ENCODE data around the gene GALNTL6. TPM values are rescaled to one million over a fixed set of nuclear protein-coding genes. Genes with fewer than 3 reads are reported as not detected.

Gene GALNTL6
- total RNA-seq, 1 donor from 2014 or later: not detected

GRCh38 chr4:171962110-171962509 is 148.9 kb downstream of the GALNTL6 start:
- no peaks in the 10 kb centered on the region for H3K4me1 ChIP-seq
- DNase-seq: no peak
- TF ChIP-seq, protein P1, sequence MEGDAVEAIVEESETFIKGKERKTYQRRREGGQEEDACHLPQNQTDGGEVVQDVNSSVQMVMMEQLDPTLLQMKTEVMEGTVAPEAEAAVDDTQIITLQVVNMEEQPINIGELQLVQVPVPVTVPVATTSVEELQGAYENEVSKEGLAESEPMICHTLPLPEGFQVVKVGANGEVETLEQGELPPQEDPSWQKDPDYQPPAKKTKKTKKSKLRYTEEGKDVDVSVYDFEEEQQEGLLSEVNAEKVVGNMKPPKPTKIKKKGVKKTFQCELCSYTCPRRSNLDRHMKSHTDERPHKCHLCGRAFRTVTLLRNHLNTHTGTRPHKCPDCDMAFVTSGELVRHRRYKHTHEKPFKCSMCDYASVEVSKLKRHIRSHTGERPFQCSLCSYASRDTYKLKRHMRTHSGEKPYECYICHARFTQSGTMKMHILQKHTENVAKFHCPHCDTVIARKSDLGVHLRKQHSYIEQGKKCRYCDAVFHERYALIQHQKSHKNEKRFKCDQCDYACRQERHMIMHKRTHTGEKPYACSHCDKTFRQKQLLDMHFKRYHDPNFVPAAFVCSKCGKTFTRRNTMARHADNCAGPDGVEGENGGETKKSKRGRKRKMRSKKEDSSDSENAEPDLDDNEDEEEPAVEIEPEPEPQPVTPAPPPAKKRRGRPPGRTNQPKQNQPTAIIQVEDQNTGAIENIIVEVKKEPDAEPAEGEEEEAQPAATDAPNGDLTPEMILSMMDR (IDR thresholded peaks at IDR 0.05; ENCODE audit: borderline replicate concordance): no peak
- H3K4me3 ChIP-seq: no peak overlapping the region
- H3K27ac ChIP-seq (replicated peaks): no peak overlapping the region
- intact Hi-C loops (cut with micrococcal nuclease): no loop called here
- H3K36me3 ChIP-seq: no peaks in the 10 kb centered on the region
- peaks cover 6% of the 10 kb centered on the region for H3K9me3 ChIP-seq (replicated peaks)
- no peaks in the 10 kb centered on the region for H3K27me3 ChIP-seq (ENCODE audit: low read depth)

DNA sequence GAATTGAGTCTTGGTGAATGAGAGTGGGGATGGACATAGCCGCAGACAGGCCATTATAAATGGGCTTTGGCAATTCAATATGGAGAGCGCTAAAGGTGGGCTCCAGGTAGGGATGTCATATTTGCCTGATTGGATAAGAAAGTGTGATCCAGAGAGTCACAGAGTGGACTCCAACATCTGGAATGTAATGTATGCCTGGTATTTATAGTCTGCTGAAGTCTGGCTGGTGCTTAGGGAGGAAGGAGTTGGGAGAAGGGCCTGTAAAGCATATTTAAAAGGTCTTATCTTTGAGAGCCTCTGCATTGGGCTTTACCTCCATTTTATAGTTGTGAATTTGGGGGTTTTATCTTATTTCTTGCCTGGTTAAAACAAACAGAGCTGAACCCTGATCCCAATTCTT is 153.2 kb downstream of the GALNTL6 start:
- H3K4me3 ChIP-seq: no peak overlapping the region
- H3K36me3 ChIP-seq: no peaks in the 10 kb centered on the region
- intact Hi-C loops (cut with micrococcal nuclease): no loop called here
- DNase-seq: no peak
- no peak overlapping the region for H3K27ac ChIP-seq (replicated peaks)
- TF ChIP-seq, protein P1 (IDR thresholded peaks at IDR 0.05; ENCODE audit: borderline replicate concordance): no peak
- peaks cover 2% of the 10 kb centered on the region for H3K9me3 ChIP-seq (replicated peaks)
- H3K27me3 ChIP-seq (ENCODE audit: low read depth): no peaks in the 10 kb centered on the region
- H3K4me1 ChIP-seq: no peaks in the 10 kb centered on the region

- intact Hi-C loops (cut with micrococcal nuclease): no loop called here
- H3K36me3 ChIP-seq: no peaks in the 10 kb centered on the region
- H3K4me1 ChIP-seq: no peaks in the 10 kb centered on the region
- no peaks in the 10 kb centered on the region for H3K27me3 ChIP-seq (ENCODE audit: low read depth)
- TF ChIP-seq, protein P1 (IDR thresholded peaks at IDR 0.05; ENCODE audit: borderline replicate concordance): no peak
- no peak for DNase-seq
- no peak overlapping the region for H3K27ac ChIP-seq (replicated peaks)
- H3K9me3 ChIP-seq (replicated peaks): no peaks in the 10 kb centered on the region
- no peak overlapping the region for H3K4me3 ChIP-seq
These were observed 165.0 kb downstream of the GALNTL6 start for GRCh38 chr4:171978216-171978615.

DNA sequence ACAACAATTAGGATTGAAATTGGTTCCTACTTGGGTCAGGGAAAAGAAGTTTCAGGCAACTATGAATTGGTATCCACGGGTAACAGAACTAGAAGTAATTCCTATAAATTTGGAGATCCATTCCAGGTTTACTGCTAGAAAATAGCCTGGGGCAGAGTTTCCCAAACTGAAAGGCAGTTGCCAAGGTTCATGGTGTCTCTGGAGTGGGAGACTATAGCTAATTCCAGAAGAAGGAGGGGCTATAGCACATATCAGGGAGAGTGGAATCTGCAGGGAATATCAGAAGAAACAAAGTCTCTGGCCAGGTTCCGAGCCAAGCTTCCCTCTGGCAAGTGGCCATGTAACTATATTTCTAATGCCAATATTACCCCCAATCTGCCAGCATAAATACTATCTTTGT is 166.3 kb downstream of the GALNTL6 start:
- Histone ChIP-seq H3K9me3 (replicated peaks) (no peaks in the 10 kb centered on the region), H3K36me3 (no peaks in the 10 kb centered on the region), H3K4me1 (no peaks in the 10 kb centered on the region), H3K4me3 (no peak overlapping the region), H3K27me3 (ENCODE audit: low read depth) (no peaks in the 10 kb centered on the region), H3K27ac (replicated peaks) (no peak overlapping the region)
- TF ChIP-seq, protein P1 (IDR thresholded peaks at IDR 0.05; ENCODE audit: borderline replicate concordance): no peak
- DNase-seq: no peak
- intact Hi-C loops (cut with micrococcal nuclease): no loop called here

DNA sequence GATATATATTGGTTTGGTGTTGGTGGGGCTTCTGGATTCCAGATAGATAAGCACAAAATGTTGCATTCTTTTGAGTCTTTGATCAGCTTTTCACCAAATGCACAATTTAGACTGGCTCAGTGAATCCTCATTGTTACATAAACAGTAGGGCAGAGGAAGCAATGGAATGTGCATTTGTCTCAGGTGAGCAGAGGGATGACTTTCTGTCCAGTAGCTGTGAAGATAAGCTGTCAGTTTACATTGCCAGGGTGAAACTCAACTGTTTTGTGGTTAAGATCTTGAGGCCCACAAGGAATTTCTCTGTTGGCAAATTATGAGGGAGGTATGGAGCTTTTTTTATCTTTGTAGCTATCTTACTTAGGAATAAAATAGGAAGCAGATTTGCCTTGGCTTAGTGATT is 168.0 kb downstream of the GALNTL6 start:
- Histone ChIP-seq H3K27me3 (ENCODE audit: low read depth) (no peaks in the 10 kb centered on the region), H3K4me3 (no peak overlapping the region), H3K36me3 (no peaks in the 10 kb centered on the region), H3K4me1 (no peaks in the 10 kb centered on the region), H3K9me3 (replicated peaks) (no peaks in the 10 kb centered on the region), H3K27ac (replicated peaks) (no peak overlapping the region)
- intact Hi-C loops (cut with micrococcal nuclease): no loop called here
- DNase-seq: no peak
- TF ChIP-seq, protein P1 (IDR thresholded peaks at IDR 0.05; ENCODE audit: borderline replicate concordance): no peak

All from left ventricle myocardium inferior (tissue), 1 donor.